Skeletal muscle cell (primary cell): ENCODE measurements around the gene CBY2.

Experiments
- DNase-seq: peaks from one replicate; pipeline ENCODE4 v3.0.0-alpha.2; 2010; ENCODE audit warnings: low read depth
- H3K4me3 ChIP-seq: 2 replicates; pipeline ENCODE4 v1.5.1; 2011; ENCODE audit warnings: low read depth, mild to moderate bottlenecking, control low read depth, low read length, moderate library complexity

The CBY2 gene

DNA sequence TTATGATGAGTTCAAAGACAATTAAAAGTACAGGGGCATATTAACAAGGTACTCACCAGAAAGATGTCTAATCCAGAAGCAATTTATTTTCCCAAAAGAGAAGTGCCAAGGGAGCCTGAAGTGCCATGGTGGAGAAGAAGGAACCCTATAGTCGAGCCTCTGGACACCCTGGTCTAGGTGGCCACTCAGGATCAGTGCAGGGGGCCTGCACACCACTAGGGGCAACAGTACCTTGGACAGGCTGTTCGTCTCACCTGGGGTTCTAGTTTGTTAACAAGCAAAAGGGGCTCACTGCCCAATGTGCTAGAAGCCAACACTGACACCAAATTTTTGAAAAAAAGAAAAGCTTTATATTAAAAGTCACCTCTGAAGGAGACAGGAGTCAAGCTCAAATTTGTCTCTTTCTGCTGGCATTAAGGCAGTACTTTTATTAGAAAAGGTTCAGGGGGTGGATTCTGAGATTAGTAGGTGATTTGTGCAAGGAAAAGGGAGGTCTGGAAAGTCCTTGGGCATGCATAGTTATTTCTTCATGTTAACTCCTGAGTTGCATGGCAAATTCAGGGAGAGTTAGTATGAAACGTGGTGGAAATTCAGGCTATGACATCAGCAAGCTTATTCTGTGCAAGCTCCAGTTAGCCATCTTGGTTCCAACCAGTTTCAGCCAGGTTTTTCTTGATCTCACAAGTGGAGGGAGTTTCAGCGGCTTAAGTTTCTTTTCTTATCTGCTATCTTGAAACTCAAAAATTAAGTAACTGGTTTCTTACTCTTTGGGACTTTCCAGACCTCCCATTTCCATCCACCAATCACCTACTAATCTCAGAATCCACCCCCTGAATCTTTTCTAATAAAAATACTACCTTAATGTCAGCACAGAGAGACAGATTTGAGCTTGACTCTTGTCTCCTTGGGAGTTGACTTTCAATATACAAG, 884 bp upstream of the CBY2 start:
- no peak for DNase-seq
- no peak overlapping the region for H3K4me3 ChIP-seq

- DNase-seq = no peak
- no peak overlapping the region for H3K4me3 ChIP-seq
These were observed 810 bp downstream of the CBY2 start for GRCh38 chr13:45702869-45703391.

DNA sequence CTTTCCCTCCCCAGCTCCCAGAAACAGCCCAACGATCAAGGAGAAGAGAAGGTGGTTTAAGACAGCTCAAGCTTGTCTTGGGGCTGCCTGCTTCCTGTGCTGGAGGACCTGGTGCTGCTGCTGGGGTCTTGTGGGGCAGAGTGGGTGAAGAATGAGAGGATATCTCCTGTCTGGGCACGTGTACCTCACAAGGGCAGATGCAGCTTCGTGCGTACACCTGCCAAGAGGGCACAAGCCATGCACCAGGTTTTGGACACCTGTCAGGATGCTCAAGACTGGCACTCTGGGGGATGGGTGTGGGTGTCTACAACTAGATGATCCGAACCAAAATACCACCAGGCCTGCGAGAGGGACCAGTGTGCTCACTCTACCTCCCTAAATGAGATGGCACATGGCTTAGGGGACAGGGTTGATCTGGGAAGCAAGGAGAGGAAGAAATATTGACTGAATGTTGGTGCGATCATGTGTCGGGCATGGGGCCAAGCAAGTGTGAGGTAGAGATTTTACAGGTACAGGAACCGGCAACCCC, 2.2 kb downstream of the CBY2 start:
- DNase-seq = no peak
- H3K4me3 ChIP-seq = no peak overlapping the region

- no peak overlapping the region for H3K4me3 ChIP-seq
- DNase-seq = no peak
These were observed 3.0 kb downstream of the CBY2 start for GRCh38 chr13:45704854-45705695.

DNA sequence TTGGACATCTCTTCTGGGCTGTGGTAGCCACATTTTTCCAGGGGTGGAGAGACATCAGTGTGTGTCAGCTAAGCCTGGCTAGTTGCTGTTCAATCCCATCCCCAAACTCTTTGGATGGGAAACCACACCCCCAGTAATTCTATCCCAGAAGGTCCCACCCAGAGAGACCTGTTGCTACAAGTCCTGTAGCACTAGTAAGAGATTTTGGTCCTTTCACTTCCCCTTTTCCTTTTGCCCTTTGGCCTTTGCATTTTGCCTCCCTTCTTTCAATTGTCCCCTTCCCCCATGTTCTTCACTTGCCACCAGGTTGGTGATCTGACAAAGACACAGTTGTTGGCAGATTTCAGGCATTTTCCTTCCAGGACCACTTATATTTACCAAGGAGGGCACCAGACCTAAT, 3.8 kb downstream of the CBY2 start:
- H3K4me3 ChIP-seq = no peak overlapping the region
- no peak for DNase-seq

- DNase-seq = no peak
- H3K4me3 ChIP-seq = no peak overlapping the region
These were observed 5.5 kb downstream of the CBY2 start for GRCh38 chr13:45707516-45708100.

GRCh38 chr13:45711951-45712350, 9.8 kb downstream of the CBY2 start:
- no peak overlapping the region for H3K4me3 ChIP-seq
- no peak for DNase-seq

DNA sequence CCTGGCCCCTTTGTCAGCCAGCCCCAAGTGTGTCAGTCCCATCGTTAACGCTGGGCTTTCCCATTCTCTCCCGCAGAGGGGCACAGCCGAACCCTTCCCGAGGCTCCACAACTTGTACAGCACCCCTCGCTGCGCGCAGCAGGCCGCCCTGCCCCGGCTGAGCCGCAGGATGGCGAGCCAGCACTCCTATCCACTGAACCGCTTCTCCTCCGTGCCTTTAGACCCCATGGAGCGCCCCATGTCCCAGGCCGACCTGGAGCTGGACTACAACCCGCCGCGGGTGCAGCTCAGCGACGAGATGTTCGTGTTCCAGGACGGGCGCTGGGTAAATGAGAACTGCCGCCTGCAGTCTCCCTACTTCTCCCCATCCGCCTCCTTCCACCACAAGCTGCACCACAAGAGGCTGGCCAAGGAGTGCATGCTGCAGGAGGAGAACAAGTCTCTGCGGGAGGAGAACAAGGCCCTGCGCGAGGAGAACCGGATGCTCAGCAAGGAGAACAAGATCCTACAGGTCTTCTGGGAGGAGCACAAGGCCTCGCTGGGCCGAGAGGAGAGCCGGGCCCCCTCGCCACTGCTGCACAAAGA, 11.1 kb downstream of the CBY2 start:
- H3K4me3 ChIP-seq = no peak overlapping the region
- DNase-seq = no peak

DNA sequence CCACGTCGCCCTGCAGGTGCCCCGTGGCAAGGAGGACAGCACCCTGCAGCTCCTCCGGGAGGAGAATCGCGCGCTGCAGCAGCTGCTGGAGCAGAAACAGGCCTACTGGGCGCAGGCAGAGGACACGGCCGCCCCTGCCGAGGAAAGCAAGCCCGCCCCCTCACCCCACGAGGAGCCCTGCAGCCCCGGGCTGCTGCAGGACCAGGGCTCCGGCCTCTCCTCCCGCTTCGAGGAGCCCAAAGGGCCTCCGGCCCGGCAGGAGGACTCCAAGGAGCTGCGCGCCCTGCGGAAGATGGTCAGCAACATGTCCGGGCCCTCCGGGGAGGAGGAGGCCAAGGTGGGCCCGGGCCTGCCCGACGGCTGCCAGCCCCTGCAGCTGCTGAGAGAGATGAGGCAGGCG, 11.6 kb downstream of the CBY2 start:
- no peak overlapping the region for H3K4me3 ChIP-seq
- no peak for DNase-seq

DNA sequence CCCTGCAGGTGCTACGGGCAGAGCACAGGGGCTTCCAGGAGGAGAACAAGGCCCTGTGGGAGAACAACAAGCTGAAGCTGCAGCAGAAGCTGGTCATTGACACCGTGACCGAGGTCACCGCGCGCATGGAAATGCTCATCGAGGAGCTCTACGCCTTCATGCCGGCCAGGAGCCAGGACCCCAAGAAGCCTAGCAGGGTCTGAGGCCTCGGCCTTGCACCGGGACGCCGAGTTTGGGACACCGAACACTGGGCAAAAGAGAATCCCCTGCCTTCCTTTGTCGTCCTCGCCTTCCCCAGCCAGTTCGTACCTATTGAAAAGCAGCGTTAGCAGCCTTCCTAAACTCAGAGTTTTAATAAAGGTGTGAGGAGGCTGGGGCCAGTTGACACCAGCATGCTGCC, 12.1 kb downstream of the CBY2 start:
- DNase-seq = no peak
- H3K4me3 ChIP-seq = no peak overlapping the region

DNA sequence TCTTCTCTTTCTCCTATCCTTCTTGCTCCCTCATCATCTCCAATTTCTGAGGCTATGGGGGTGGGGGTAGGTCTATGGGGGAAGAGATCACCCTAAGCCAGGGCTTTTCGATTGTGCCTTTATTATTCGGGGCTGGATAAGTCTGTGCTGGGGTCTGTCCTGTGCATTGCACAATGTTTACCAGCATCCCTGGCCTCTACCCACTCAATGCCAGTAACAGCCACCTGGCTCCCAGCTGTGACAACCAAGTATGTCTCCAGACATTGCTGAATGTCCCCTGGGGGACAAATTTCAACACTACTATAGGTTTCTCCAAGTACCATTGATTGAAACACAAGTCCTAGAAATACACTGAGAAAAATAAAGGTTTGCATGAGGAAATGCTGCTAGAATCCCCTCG, 13.2 kb downstream of the CBY2 start:
- no peak for DNase-seq
- no peak overlapping the region for H3K4me3 ChIP-seq

- no peak for DNase-seq
- H3K4me3 ChIP-seq = no peak overlapping the region
These were observed 15.2 kb downstream of the CBY2 start for GRCh38 chr13:45717349-45717748.

GRCh38 chr13:45718063-45718462, 15.9 kb downstream of the CBY2 start:
- no peak overlapping the region for H3K4me3 ChIP-seq
- no peak for DNase-seq

GRCh38 chr13:45718992-45719391, 16.9 kb downstream of the CBY2 start:
- no peak for DNase-seq
- H3K4me3 ChIP-seq = no peak overlapping the region

- DNase-seq = no peak
- no peak overlapping the region for H3K4me3 ChIP-seq
These were observed 19.1 kb downstream of the CBY2 start for GRCh38 chr13:45721203-45721731.

- no peak overlapping the region for H3K4me3 ChIP-seq
- no peak for DNase-seq
These were observed 21.7 kb downstream of the CBY2 start for GRCh38 chr13:45723798-45724197.

GRCh38 chr13:45728759-45729158, 26.6 kb downstream of the CBY2 start:
- no peak for DNase-seq
- no peak overlapping the region for H3K4me3 ChIP-seq

DNA sequence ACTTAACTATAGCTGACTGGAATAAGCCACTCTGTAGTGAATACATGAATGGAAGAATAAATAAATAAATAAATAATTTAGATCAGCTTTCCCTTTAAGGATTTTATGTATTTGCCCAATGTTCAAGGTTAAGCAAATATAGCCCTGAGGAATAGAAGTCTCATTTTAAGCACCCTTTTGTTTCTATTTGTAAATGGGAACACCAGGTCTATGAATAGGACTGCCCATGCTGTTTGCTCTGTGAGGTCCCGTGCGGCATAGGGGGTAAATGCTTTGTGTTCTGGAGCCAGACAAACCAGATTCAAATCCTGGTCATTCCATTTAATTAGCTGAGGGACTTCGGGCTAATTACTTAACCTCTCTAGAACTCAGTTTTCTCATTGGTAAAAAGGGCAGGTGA, 29.3 kb downstream of the CBY2 start:
- H3K4me3 ChIP-seq = no peak overlapping the region
- DNase-seq = no peak

DNA sequence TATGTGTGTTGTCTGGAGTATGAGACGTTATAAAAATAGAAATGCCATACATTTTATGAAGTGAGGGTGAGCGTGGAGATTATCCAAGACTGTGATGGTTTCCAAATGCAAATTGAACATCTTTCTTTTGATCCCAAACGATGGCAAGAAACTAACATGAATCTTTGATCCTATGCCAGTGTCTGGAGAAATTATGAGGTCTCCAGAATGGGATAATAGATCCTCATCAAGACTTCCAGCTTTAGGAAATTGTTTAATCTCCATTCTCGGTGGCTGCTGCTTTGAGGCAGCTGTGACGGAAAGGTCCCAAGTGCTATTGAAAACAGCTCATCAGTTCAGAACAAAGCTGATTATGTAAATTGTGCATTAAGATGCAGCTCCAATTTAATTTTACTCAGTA, 30.8 kb downstream of the CBY2 start:
- DNase-seq = no peak
- no peak overlapping the region for H3K4me3 ChIP-seq
